ENCODE measurements around the gene PCSK2.

The PCSK2 gene

GRCh38 chr20:17510548-17510947, 283.7 kb downstream of the PCSK2 start:
- DNase-seq (ENCODE audit: low read depth), result no peak
- no peak overlapping the region for H3K4me3 ChIP-seq (ENCODE audit: control insufficient read depth, low read depth, low read length)
- no peak for TF ChIP-seq CTCF (conservative IDR thresholded peaks at IDR 0.05; ENCODE audit: control insufficient read depth, insufficient read depth, low read depth, low read length)

GRCh38 chr20:17511401-17511800, 284.6 kb downstream of the PCSK2 start:
- no peak for TF ChIP-seq CTCF (conservative IDR thresholded peaks at IDR 0.05; ENCODE audit: control insufficient read depth, insufficient read depth, low read depth, low read length)
- H3K4me3 ChIP-seq (ENCODE audit: control insufficient read depth, low read depth, low read length), result no peak overlapping the region
- DNase-seq (ENCODE audit: low read depth), result no peak

- no peak for DNase-seq (ENCODE audit: low read depth)
- no peak overlapping the region for H3K4me3 ChIP-seq (ENCODE audit: control insufficient read depth, low read depth, low read length)
- no peak for TF ChIP-seq CTCF (conservative IDR thresholded peaks at IDR 0.05; ENCODE audit: control insufficient read depth, insufficient read depth, low read depth, low read length)
Observed at GRCh38 chr20:17513939-17514338, 287.1 kb downstream of the PCSK2 start.

GRCh38 chr20:17515053-17515452, 288.2 kb downstream of the PCSK2 start:
- no peak overlapping the region for H3K4me3 ChIP-seq (ENCODE audit: control insufficient read depth, low read depth, low read length)
- no peak for DNase-seq (ENCODE audit: low read depth)
- no peak for TF ChIP-seq CTCF (conservative IDR thresholded peaks at IDR 0.05; ENCODE audit: control insufficient read depth, insufficient read depth, low read depth, low read length)

- peak; percentile 49 for DNase-seq (ENCODE audit: low read depth)
- no peak overlapping the region for H3K4me3 ChIP-seq (ENCODE audit: control insufficient read depth, low read depth, low read length)
- no peak for TF ChIP-seq CTCF (conservative IDR thresholded peaks at IDR 0.05; ENCODE audit: control insufficient read depth, insufficient read depth, low read depth, low read length)
Observed at GRCh38 chr20:17518339-17519052, 291.7 kb downstream of the PCSK2 start.

- TF ChIP-seq CTCF (conservative IDR thresholded peaks at IDR 0.05; ENCODE audit: control insufficient read depth, insufficient read depth, low read depth, low read length), result no peak
- no peak for DNase-seq (ENCODE audit: low read depth)
- no peak overlapping the region for H3K4me3 ChIP-seq (ENCODE audit: control insufficient read depth, low read depth, low read length)
Observed at GRCh38 chr20:17519606-17520285, 292.9 kb downstream of the PCSK2 start.

All from fibroblast of mammary gland (primary cell).